Liver (tissue), 9 donors: ENCODE results near the gene ANXA6. TPM values are rescaled to one million over a fixed set of nuclear protein-coding genes. Genes with fewer than 3 reads are reported as not detected.

Experiments
- DNase-seq: peaks from one replicate; pipeline ENCODE4 v3.0.0-alpha.2; 2017; ENCODE audit warnings: low spot score
- H3K27ac ChIP-seq, 2 donors: one replicate each; pipeline ENCODE4 v1.7.0; 2013; ENCODE audit warnings: inconsistent platforms in 2 of 2, low read length in 2 of 2, control low read depth in 1 of 2, low read depth in 1 of 2, mild to moderate bottlenecking in 1 of 2
- H3K27me3 ChIP-seq, 4 donors: one replicate each; pipeline versions ENCODE4 v1.6.1 to v1.7.0; 2013; ENCODE audit warnings: low read length in 3 of 4, inconsistent platforms in 1 of 4, mild to moderate bottlenecking in 1 of 4, moderate library complexity in 1 of 4; ENCODE audit not compliant: control insufficient read depth in 4 of 4, insufficient read depth in 4 of 4
- H3K36me3 ChIP-seq, 4 donors: one replicate each; pipeline versions ENCODE4 v1.6.1 to v1.7.0; 2013; ENCODE audit warnings: low read length in 3 of 4, mild to moderate bottlenecking in 3 of 4, low read depth in 1 of 4, moderate library complexity in 1 of 4; ENCODE audit not compliant: control insufficient read depth in 4 of 4, insufficient read depth in 3 of 4
- H3K4me1 ChIP-seq, 4 donors: one replicate each; pipeline versions ENCODE4 v1.6.1 to v1.7.0; 2013; ENCODE audit warnings: low read length in 3 of 4, mild to moderate bottlenecking in 3 of 4, moderate library complexity in 1 of 4; ENCODE audit not compliant: control insufficient read depth in 4 of 4, insufficient read depth in 4 of 4
- H3K4me3 ChIP-seq, 3 donors: one replicate each; pipeline versions ENCODE4 v1.6.1 to v1.7.0; 2013; ENCODE audit warnings: low read length in 3 of 3, control low read depth in 1 of 3, low read depth in 1 of 3, mild to moderate bottlenecking in 1 of 3
- H3K9ac ChIP-seq, 2 donors: one replicate each; pipeline ENCODE4 v1.7.0; 2013; ENCODE audit warnings: low read length in 2 of 2, mild to moderate bottlenecking in 2 of 2, moderate library complexity in 2 of 2, control low read depth in 1 of 2, low read depth in 1 of 2
- H3K9me3 ChIP-seq, 4 donors: one replicate each; pipeline versions ENCODE4 v1.6.1 to v1.7.0; 2013; ENCODE audit warnings: low read length in 3 of 4; ENCODE audit not compliant: control insufficient read depth in 4 of 4
- ATF3 ChIP-seq: IDR thresholded peaks from 2 replicates; pipeline ENCODE4 v1.6.1; 2016; ENCODE audit warnings: antibody characterized with exemption
- CTCF ChIP-seq: fragments of 150-350 bp; IDR thresholded peaks from 2 replicates; pipeline ENCODE4 v1.5.1; 2017; ENCODE audit warnings: improper control_type of control experiment, low read depth, low read length; ENCODE audit not compliant: missing input control
- EGR1 ChIP-seq, 2 donors: IDR thresholded peaks; 2 replicates each; pipeline ENCODE4 v1.6.1; 2016 to 2018; ENCODE audit warnings: antibody characterized with exemption in 2 of 2, low read depth in 2 of 2
- FOXA1 ChIP-seq: IDR thresholded peaks from 2 replicates; pipeline ENCODE4 v1.6.1; 2016; ENCODE audit warnings: antibody characterized with exemption
- FOXA2 ChIP-seq: IDR thresholded peaks from 2 replicates; pipeline ENCODE4 v1.6.1; 2016; ENCODE audit warnings: antibody characterized with exemption
- GABPA ChIP-seq, 2 donors: IDR thresholded peaks in 1 of 2; conservative IDR thresholded peaks in 1 of 2; 2 replicates each; pipeline ENCODE4 v1.6.1; 2016; ENCODE audit warnings: antibody characterized with exemption in 2 of 2, mild to moderate bottlenecking in 1 of 2, moderate library complexity in 1 of 2
- HNF4A ChIP-seq, 2 donors: conservative IDR thresholded peaks; 2 replicates each; pipeline ENCODE4 v1.6.1; 2016; ENCODE audit warnings: antibody characterized with exemption in 2 of 2, mild to moderate bottlenecking in 2 of 2
- HNF4G ChIP-seq: IDR thresholded peaks from 2 replicates; pipeline ENCODE4 v1.6.1; 2016; ENCODE audit warnings: antibody characterized with exemption
- JUND ChIP-seq, 2 donors: IDR thresholded peaks; 2 replicates each; pipeline ENCODE4 v1.6.1; 2016; ENCODE audit warnings: antibody characterized with exemption in 2 of 2
- MAX ChIP-seq: IDR thresholded peaks from 2 replicates; pipeline ENCODE4 v1.6.1; 2016; ENCODE audit warnings: antibody characterized with exemption
- NR2F2 ChIP-seq: IDR thresholded peaks from 2 replicates; pipeline ENCODE4 v1.6.1; 2016; ENCODE audit warnings: antibody characterized with exemption
- RAD21 ChIP-seq, 2 donors: IDR thresholded peaks; 2 replicates each; pipeline ENCODE4 v1.6.1; 2016; ENCODE audit warnings: antibody characterized with exemption in 2 of 2, mild to moderate bottlenecking in 2 of 2
- REST ChIP-seq: IDR thresholded peaks from 2 replicates; pipeline ENCODE4 v1.6.1; 2016; ENCODE audit warnings: antibody characterized with exemption, mild to moderate bottlenecking
- RXRA ChIP-seq, 2 donors: IDR thresholded peaks; 2 replicates each; pipeline ENCODE4 v1.6.1; 2017 to 2018; ENCODE audit warnings: antibody characterized with exemption in 2 of 2, mild to moderate bottlenecking in 1 of 2
- SP1 ChIP-seq: IDR thresholded peaks from 2 replicates; pipeline ENCODE4 v1.6.1; 2018; ENCODE audit warnings: antibody characterized with exemption, mild to moderate bottlenecking
- TAF1 ChIP-seq: conservative IDR thresholded peaks from 2 replicates; pipeline ENCODE4 v1.6.1; 2016; ENCODE audit warnings: antibody characterized with exemption, mild to moderate bottlenecking
- YY1 ChIP-seq: IDR thresholded peaks from 2 replicates; pipeline ENCODE4 v1.6.1; 2016; ENCODE audit warnings: antibody characterized with exemption, mild to moderate bottlenecking
- ZBTB33 ChIP-seq: IDR thresholded peaks from 2 replicates; pipeline ENCODE4 v1.6.1; 2016; ENCODE audit warnings: antibody characterized with exemption
- WGBS: extraction: QIAGEN DNeasy Blood & Tissue Kit; methylation state at CpG from one replicate; pipeline ENCODE4 v1.1.7; 2013; 5-methylcytosine and 5-hydroxymethylcytosine counted together
- polyA plus RNA-seq, 2 donors: library from polyadenylated mRNA; stranded (reverse) in 1 of 2; unstranded in 1 of 2; fragments of 200-250 nt in 1 of 2; fragments of >200 nt in 1 of 2; fragmentation: Nextera tagmentation in 1 of 2; extraction: Ambion mirVana in 1 of 2; gene quantifications; one replicate each; pipeline versions ENCODE4 v1.2.1 to v1.2.3, GENCODE V29; 2013 to 2015
- total RNA-seq, 2 donors: library from RNA; depleted of rRNA; stranded (reverse); fragments of >200 nt; gene quantifications; one replicate each; pipeline ENCODE4 v1.2.3, GENCODE V29; 2014
- donor health status: healthy.
- donor health status: healthy.
- donor health status: healthy.
- donor health status: healthy.
- donor health status: healthy.

Gene ANXA6
- total and polyA plus RNA-seq, 4 donors = 52.7 to 215 (median 126) TPM

- Histone ChIP-seq H3K4me3 (no peak overlapping the region), H3K27ac (peak overlapping the region; percentile 6 to 7), H3K36me3 (peaks cover 0 to 7% (median 3%) of the 10 kb centered on the region in 4 donors), H3K9me3 (no peaks in the 10 kb centered on the region), H3K27me3 (no peaks in the 10 kb centered on the region), H3K4me1 (peaks cover 14 to 54% (median 43%) of the 10 kb centered on the region in 4 donors), H3K9ac (no peak overlapping the region)
- 59% methylated on average over 5 of the region's 5 CpGs for WGBS
- no peak for TF ChIP-seq MAX
- no peak for TF ChIP-seq RAD21 (IDR thresholded peaks at IDR 0.05)
- no peak for TF ChIP-seq ZBTB33
- DNase-seq = no peak
These were observed 6.9 kb downstream of the ANXA6 start for GRCh38 chr5:151150471-151151262.

GRCh38 chr5:151148583-151148982 is 9.0 kb downstream of the ANXA6 start:
- DNase-seq = no peak
- H3K27me3 ChIP-seq = no peaks in the 10 kb centered on the region
- WGBS = 88% methylated on average over 7 of the region's 7 CpGs
- peaks cover 0 to 15% (median 8%) of the 10 kb centered on the region in 4 donors for H3K36me3 ChIP-seq
- H3K9me3 ChIP-seq = no peaks in the 10 kb centered on the region
- no peak overlapping the region for H3K4me3 ChIP-seq
- TF ChIP-seq FOXA1 (no peak), YY1 (no peak), HNF4A (conservative IDR thresholded peaks at IDR 0.05) (no peak), ATF3 (no peak), ZBTB33 (no peak), RAD21 (IDR thresholded peaks at IDR 0.05) (no peak), HNF4G (no peak), MAX (no peak), REST (no peak), FOXA2 (no peak), JUND (IDR thresholded peaks at IDR 0.05) (no peak), SP1 (no peak), CTCF (no peak), GABPA (IDR thresholded peaks at IDR 0.05 in 1 of 2, conservative IDR thresholded peaks at IDR 0.05 in 1 of 2) (no peak), TAF1 (no peak), EGR1 (IDR thresholded peaks at IDR 0.05; ENCODE audit: low read depth in 2 of 2) (no peak), RXRA (IDR thresholded peaks at IDR 0.05) (no peak), NR2F2 (no peak)
- H3K27ac ChIP-seq = no peak overlapping the region
- no peak overlapping the region for H3K9ac ChIP-seq
- H3K4me1 ChIP-seq = peaks cover 13 to 36% (median 26%) of the 10 kb centered on the region in 4 donors
